GM19025 (cell line): Measurements from ENCODE around the gene ARHGAP24.
"Not testable (repeated sequence)": the region's sequence is repeated elsewhere in the genome, so short reads cannot be mapped to it uniquely, and the experiment has no call there.

ENCODE experiments used
- ATAC-seq: cut with Tn5 transposase; IDR thresholded peaks from one replicate; pipeline ENCODE4 v1.9.1; 2021; ENCODE audit warnings: mild to moderate bottlenecking, low read depth, moderate library complexity; ENCODE audit not compliant: unreplicated experiment

Gene ARHGAP24

GRCh38 chr4:85833302-85833701 is 358.4 kb downstream of the ARHGAP24 start:
- no peak for ATAC-seq

DNA sequence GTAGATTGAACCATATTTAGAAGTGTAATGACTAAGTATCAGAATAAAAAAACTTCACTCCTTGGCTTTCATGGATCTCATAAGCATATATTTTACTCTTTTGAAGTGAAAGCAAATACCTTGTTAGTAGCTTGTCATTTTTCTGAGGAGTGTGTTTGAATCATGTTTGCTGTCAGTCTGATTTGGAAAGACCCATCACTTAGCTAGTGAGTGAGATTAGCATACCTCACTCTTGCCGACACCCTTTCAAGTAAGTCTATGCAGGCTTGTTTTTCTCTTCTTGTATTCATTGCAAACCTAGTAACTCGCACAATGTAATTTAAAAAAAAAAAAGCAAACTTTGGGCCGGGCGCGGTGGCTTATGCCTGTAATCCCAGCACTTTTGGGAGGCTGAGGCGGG is 360.0 kb downstream of the ARHGAP24 start:
- ATAC-seq: no peak

DNA sequence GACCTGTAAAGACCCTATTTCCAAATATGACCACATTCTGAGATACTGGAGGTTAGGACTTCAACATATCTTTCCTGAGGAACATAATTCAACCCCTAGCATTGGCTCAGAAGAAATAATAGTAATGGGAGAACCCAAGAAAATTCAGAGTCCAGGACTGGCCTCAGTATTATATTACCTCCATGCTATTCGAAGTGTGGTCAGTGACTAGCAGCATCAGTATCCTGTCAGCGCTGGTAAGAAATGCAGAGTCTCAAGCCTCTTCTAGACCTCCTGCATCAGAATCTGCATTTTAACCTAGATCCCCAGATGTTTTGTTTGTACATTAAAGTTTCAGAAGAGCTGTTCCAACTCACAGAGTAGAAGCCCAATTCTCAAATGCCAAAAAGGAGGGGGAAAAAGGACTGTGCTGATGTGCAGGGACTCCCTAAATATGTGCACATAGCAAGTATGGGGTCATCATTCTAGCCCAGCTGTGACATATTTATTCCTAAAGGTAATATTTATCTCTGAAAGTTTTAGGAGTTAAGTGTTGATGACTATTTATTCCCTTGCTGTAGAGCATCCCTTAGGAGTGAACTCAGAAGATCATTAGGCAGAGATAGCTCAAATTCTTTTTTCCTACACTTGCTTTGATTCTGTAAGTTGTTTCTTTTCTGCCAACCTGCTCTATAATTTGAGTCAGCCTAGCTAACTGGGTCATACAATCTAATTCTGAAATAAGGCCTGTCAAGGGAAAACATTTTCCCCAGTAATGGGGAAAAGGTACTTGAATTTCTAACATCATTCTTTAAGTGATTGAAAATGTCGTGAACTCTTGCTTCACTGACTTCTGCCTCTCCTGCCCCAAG is 361.9 kb downstream of the ARHGAP24 start:
- no peak for ATAC-seq

GRCh38 chr4:85837439-85837733 is 362.4 kb downstream of the ARHGAP24 start:
- no peak for ATAC-seq

- ATAC-seq: not testable (repeated sequence)
Measured at GRCh38 chr4:85839981-85840451, 365.1 kb downstream of the ARHGAP24 start.

- ATAC-seq: no peak
Measured at GRCh38 chr4:85842540-85842939, 367.6 kb downstream of the ARHGAP24 start.

- not testable (repeated sequence) for ATAC-seq
Measured at GRCh38 chr4:85853740-85854139, 378.8 kb downstream of the ARHGAP24 start.

DNA sequence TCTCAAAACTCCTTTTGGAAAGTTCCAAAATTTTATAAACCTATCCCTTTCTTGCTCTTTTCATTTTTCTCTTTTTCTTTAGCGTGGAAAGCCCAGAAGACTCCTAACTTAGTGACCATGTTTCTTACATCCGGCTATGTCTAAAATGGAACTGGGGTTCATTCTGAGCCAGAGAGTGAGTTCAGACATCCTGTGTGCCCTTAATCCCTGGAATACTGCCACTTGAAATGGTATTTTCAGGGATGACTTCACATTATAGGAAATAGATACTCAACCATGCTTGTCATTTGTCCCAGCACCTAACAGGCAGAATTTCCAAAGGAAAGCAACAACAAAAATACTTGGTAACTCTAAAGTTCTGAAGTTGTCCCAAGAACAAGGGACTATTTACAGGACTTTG is 379.6 kb downstream of the ARHGAP24 start:
- ATAC-seq: no peak

DNA sequence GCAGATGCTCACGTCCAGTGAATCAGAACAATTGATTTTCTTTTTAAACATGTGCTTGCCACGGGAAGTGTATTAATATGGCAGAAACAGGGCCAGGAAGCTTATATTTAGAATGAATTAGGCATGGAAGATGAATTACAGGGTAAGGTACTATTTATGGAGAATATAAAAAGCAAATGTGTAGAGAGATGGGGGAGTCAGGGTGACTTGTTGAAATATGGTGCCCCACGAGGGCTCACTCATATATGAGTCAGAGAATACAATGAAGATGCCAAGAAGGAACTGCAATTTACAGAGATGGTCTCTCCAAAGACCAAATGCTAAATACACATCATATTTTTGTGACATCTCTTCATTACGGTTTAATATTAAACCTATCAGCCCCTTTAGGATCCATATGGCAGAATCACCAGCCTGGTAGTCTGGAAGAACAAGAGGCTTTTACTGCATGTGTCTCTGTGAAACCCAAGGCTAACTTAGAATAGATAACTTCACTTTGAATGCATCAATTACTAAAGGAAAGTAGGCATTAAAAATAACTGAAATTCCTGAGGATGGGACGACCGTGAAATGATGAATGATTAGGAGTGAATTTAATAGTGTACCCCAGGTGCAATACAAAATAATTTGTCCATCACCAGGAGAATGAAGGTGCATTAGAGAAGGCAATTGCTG is 385.3 kb downstream of the ARHGAP24 start:
- ATAC-seq: no peak

DNA sequence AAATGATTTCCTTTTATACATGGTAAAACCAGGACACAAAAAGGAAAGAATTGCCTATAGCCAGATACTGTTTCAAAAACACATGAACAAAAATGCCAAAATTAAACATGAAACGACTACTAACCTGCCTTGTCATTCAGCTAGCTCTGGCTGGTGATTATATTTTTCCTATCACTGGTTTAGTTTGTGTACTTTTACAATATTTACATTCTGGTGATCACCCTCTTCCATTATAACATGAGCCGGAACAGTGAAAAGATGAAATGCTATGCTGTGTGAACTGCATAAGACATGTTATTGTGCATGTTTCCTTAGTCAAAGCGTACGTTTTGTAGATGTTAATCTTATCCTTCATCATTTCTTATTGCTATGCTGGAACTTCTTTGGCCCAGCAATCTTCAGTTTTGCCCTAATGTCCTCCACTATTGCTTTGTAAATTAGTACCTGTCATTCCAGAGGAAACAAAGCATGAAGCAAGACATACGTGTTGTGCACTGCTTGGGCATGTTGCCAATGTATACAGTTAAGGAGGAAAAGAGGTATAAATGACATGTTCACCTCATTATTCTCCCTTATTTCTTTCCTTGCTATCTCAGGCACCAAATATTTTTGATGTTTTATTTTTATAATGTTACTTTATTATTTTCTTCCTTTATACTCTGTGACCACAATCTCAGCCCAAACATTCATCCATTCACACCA is 386.3 kb downstream of the ARHGAP24 start:
- no peak for ATAC-seq

- no peak for ATAC-seq
Measured at GRCh38 chr4:85862896-85863295, 387.9 kb downstream of the ARHGAP24 start.

DNA sequence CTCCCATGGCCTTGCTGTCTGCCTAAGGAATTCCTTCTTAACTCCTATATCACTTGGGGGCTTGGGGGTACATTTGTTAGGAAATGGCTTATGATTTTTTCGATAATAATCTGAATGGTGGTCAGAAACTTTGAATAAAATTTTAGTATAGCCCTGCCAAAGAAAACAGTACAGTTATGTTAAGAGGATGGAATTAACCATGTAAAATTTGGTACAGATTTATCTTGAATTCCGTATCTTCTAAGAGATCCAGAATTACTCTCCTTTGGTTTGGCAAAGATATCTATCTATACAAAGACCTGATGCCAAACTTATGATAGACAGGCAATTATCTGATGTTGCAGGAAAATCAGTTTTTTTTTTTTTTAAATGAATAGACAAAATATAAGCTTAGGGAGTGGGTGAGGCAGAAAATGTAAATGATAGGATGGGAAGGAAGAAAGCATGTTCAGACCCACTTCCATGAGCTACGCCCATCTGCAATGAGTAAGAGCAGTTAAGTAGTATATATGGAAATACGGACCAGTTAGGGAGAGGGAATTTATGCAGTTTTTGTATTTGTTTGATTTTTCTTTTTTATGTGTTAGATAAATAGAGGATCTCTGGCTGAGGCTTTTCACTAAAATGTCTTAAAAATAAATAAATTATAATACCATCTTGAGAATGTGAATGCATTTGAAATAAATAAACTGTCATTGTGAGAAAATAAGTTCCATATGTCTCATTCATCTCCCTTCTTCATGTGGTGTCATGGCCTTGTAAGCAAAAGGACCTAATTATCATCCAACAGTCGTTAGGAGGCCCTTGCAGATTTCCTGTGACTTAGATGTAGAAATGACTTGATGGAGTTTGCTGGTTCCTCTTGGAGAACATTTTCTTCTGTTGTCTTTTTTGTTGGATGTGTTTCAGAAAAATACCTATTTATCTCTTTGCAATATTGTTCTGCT is 389.6 kb downstream of the ARHGAP24 start:
- ATAC-seq: no peak

GRCh38 chr4:85865256-85865655 is 390.3 kb downstream of the ARHGAP24 start:
- ATAC-seq: no peak

DNA sequence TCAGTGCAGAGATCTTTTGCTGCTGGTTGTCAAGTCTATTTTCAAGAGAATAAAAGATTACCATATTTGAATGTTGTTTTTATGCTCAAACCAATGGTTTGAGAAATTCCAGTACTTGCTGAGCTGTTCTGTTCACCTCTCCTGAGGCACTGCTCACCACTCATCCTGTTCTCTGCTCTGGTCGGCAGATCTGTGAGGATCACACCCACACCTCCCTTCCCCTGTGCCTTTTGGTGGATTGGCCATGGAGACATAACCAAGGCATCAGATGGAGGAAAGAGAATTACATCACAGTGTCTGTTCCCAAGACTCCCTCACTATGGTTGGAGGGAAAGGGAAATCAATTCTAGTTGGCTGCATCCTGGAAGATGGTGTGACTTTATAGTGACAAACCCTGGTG is 391.6 kb downstream of the ARHGAP24 start:
- ATAC-seq: no peak

- ATAC-seq: no peak
Measured at GRCh38 chr4:85867271-85867670, 392.3 kb downstream of the ARHGAP24 start.

GRCh38 chr4:85869181-85869580 is 394.2 kb downstream of the ARHGAP24 start:
- ATAC-seq: no peak

GRCh38 chr4:85870298-85871083 is 395.5 kb downstream of the ARHGAP24 start:
- no peak for ATAC-seq

DNA sequence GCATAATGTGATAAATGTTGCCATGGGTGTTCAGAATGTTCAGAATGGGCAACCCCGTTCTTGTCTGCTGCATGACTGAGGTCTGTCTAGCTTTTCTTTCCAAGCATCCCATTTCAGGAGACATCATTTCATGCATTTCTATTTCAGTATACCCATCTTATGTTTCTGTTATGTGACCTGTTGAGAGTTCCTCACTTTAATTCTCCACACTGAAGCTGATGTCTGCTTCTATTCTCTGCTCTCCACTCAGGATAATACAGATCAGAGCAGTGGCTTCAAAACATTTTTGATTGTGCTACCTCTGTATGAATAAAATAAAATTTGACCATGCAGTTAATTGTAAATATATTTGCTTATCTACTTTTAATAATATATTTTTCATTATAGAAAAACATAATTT is 398.6 kb downstream of the ARHGAP24 start:
- no peak for ATAC-seq

DNA sequence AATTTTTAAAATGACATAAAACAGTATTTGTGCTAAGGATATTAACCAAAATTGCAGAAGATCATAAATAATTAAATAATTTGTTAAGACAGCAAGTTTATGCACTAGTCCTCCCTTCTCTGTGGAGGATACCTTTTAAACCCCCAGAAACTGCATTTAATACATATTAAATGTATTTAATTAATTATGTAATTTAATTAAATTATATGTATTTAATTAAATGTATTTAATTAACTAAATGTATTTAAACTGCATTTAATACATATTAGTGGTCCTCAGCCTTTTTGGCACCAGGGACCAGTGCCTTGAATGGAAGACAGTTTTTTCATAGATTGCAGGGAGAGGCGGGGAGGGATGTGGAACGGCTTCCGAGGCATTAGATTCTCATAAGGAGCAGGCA is 404.6 kb downstream of the ARHGAP24 start:
- no peak for ATAC-seq

GRCh38 chr4:85883180-85883579 is 408.2 kb downstream of the ARHGAP24 start:
- ATAC-seq: no peak
